Esophagus muscularis mucosa (tissue), 3 donors: ENCODE measurements around the gene FA2H.
"Not testable (repeated sequence)": the region's sequence is repeated elsewhere in the genome, so short reads cannot be mapped to it uniquely, and the experiment has no call there.

ENCODE experiments used
- CTCF ChIP-seq, 3 experiments: fragments of 200-600 bp in 2 of 3; fragments of 450-650 bp in 1 of 3; sonication (generic) in 2 of 3; IDR thresholded peaks; one replicate each; pipeline ENCODE4 v1.5.1; 2017 to 2019; ENCODE audit warnings: antibody characterized with exemption in 3 of 3, mild to moderate bottlenecking in 2 of 3, moderate library complexity in 1 of 3
- POLR2AphosphoS5 ChIP-seq, 2 donors: sonication (generic); formaldehyde crosslinking; IDR thresholded peaks; one replicate each; pipeline ENCODE4 v1.6.1; 2017; ENCODE audit warnings: antibody characterized with exemption in 2 of 2

GRCh38 chr16:74791749-74792148, 17.1 kb upstream of the FA2H start:
- not testable (repeated sequence) for TF ChIP-seq POLR2AphosphoS5, CTCF (IDR thresholded peaks at IDR 0.05)
